GM03348 (cell line): ENCODE data around the gene SRRM4.
A peak's percentile ranks its signal among the peaks of the same experiment; 100 is the strongest.
"Not testable (repeated sequence)": the region's sequence is repeated elsewhere in the genome, so short reads cannot be mapped to it uniquely, and the experiment has no call there.

ENCODE experiments used
- DNase-seq: peaks from one replicate; pipeline ENCODE4 v3.0.0; 2012; ENCODE audit warnings: low spot score

The SRRM4 gene

DNA sequence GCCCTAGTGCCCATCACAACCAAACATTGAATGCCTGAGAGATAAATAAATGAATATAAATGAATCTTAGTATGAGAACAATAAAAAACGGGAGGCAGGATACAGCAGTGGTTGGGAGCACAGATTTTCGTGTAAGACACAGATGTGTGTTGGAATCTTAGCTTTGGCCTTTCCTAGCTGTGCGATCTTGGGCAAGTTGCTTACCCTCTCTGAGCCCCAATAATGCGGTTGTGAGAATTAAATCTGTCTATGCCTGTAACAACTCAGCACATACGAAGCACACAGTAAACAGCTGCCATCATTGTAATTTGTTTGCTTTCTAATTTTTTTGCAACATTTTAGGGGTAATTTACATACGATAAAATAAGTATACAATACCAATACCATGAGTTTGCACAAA, 89.8 kb downstream of the SRRM4 start:
- no peak for DNase-seq

DNA sequence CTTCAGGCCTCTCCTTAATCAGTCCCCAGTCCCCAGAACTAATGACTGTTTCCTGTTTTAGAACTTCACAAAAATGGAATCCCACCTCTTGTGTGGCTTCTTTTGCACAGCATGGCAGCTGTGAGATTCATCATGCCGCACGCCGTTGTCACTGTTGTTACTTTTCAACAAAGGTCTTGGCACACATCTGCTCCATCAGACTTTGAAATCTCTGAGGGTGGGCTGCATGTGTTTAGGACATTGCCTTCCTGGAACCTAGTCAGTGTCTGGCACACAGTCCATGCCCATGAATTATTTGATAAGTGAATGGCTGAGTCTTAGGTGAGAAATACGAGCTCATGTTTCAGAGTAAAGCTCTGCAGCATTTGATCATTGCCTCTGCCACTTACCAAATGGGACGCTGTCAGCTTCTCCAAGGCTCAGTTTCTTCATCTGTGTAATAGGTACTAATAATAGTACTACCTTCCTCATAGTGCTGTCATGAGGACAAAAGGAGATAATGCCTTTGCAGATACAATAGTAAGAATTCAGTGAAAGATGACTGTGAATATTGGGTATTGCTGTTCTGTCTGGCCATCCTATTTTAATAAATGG, 90.4 kb downstream of the SRRM4 start:
- DNase-seq, result no peak

DNA sequence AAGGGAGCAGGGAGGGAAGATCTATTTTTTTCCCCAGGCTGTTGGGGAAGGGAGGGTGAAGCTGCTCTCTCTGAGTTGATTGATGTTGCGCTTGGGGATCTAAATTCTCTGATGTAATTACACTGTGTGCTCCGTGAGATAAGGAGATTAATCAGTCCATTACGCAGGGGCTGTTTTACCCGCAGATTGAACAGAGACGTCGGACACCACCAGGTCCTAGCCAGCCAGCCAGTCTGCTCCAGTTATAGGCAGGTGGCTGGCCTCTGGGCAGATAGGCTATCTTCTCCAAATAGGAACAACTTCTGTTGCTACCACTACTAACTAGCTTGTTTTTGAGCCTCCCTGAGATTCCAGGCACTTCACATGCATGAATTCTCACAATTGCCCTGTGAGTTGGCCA, 91.1 kb downstream of the SRRM4 start:
- DNase-seq, result no peak

DNA sequence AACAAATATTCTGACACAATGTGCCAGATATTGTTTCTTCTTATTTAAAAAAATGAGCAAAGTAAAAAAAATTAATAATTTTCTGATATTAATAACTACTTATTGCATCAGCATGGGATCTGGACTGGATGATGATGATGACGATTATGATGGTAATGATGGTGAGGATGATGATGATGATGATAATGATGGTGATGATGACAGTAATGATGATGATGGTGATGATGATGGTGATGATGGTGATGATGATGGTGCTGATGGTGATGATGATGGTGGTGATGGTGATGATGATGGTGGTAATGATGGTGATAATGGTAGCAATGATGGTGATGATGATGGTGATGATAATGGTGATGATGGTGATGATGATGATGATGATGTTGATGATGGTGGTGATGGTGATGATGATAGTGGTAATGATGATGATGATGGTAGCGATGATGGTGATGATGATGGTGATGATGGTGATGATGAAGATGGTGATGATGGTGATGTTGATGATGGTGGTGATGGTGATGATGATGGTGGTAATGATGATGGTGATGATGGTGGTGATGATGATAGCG, 94.0 kb downstream of the SRRM4 start:
- no peak for DNase-seq

DNA sequence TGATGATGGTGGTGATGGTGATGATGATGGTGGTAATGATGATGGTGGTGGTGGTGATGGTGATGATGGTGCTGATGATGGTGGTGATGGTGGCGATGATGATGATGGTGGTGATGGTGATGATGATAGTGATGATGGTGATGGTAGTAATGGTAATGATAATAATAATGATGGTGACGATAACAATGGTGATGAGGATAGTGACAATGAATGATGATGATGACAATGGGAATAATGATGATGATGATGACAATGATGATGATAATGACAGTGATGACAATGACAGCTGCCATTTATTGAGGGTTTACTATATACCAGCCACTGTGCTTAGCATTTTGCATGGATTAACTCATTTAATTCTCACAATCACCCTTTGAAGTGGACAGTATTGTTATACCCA, 94.6 kb downstream of the SRRM4 start:
- DNase-seq, result no peak

DNA sequence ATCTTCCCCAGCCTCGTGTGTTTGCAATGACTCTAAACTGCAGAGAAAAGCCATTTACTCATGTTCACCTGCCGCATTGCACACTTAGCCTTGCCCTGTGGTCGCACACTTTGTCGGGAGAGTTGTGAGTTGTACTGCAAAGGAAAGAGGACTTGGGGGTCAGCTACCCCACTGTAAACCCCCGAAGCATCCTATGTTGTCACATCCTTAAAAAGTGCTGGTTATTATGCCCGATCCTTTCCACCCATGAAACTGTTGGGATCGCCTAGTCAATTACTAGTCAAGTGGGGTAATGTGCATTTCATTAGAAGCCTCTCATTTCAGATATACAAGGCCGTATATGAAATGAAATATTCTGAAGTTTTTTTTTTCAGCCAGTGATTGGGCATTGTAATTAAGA, 98.2 kb downstream of the SRRM4 start:
- DNase-seq, result no peak

DNA sequence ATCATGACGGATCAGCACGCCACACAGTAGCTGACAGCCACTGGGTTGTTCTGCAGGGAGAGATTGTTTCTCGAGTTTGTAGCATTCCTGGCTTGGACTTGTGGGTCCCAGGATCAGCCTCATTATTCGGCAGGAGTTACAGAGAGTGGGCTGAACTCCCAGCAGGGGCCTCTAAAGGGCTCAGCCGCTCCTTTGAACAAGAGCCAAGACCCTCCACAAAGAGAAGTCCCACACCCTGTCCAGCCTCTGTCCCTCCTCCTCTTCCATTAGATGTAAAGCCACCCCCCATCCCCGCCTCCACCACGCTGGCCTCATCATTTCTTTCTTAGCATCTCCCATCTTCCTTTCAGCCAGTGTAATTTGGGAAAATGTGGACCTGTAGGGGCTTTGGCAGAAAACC, 100.7 kb downstream of the SRRM4 start:
- no peak for DNase-seq

DNA sequence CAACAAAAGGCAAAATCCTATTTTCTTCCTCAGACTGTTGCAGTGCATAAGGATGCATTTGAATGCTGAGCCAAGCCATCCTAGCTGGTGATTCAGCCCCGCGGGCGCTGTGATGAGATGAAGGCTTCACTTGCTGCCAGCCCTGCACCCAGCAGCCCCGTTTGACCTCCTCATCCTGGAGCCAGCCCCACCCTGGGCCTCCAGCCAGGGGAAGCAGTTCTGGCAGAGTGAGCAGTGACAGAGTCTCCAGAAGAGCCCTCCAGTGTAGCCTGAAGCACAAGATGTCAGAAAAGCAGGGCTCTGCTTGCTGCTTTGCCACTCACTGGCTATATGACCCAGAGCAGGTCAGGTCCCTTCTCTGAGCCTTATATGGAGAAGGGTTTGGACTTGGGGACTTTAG, 101.2 kb downstream of the SRRM4 start:
- no peak for DNase-seq

DNA sequence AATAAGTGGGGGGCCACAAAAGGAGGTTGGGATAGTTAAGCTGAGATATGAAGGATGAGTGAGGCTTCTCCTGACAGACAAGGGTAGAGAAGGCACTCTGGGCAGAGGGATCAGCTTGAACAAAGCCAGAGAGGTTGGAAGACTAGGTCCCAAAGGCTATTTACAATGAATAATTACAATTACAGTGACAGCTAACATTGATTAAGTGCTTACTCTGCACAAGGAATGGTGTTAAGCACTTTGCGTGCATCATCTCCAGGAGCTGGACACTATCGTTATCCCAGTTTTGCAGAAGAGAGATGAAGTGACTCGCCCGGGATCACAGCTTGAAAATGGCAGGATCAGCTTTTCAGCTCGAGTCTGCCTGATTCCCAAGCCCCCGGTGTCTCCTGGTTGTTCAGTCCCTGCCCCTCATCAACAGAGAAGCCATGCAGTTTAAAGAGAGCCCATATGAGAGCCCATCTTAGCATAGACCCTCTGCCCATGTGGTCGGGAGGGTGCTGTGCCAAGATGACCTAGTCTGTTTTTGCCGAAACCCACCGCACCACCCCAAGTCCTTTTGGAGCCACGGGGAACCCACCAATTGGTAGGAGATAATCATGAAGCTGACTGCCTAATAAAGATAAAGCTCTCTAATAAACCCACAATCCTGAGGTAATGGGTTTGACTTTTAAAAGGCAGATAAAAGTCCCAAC, 107.5 kb downstream of the SRRM4 start:
- DNase-seq, result no peak

DNA sequence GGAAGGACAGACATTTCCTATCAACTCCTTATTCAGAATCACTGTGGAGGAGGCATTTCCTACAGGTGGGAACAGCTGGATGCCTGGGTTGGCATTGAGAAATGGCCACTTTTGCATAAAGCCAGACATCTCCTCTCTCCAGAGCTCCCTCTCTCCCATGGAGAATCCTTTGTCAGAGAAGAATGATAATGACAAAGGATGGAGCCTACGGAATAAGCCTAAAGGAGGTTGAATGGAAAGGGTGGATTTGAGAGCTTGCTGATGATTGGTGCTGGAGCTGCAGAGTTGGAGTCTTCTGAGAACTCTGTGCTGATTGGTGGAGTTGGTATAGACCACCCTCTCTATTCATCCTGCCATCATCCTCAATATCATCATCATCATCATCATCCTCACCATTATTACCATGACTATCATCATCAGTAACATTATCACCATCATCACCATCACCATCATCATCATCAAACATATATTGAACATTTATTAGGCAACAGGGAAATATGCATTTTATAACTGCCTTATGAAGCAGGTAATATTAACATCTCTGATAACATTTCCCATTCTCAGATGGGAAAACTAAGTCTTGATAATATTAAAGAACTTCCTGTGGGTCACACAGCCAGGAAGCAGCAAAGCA, 108.2 kb downstream of the SRRM4 start:
- DNase-seq, result no peak

DNA sequence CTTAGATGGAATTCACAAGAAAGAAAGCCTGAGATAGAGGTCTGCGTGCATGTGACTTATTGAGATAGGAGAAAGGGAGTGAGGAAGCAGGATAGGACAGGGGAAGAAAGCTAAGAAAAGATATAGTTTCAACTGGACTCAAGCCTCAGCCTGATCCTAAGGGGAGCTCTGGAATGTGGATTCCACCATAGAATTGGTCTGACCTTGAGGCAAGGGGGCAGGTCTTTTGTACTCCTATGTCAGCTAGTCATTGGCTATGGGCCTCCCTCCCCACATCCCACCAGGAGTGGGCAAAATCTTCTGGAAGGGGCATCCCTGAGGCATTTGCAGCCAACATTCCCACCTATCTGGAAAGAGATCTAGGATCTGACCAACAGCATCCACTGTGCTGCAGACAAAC, 108.9 kb downstream of the SRRM4 start:
- no peak for DNase-seq

DNA sequence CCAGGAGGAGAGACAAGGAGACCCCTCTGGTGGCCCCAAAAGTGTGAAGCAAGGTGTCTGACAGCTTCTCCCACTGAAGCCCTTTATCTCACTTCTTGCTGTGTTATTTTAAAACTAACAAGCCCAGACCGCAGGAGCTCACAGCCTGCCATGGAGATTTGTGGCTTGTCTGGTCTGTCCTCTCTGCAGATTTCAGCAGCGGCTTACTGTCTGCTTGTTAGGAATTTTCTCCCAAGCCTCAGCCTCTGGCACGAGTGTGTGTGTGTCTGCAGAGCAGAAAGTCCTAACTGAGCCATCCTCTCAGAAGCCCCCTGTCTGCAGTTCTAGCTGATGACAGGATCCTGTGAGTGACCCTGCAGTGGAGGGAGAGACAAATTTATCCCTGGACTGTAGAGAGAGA, 109.5 kb downstream of the SRRM4 start:
- DNase-seq, result no peak

DNA sequence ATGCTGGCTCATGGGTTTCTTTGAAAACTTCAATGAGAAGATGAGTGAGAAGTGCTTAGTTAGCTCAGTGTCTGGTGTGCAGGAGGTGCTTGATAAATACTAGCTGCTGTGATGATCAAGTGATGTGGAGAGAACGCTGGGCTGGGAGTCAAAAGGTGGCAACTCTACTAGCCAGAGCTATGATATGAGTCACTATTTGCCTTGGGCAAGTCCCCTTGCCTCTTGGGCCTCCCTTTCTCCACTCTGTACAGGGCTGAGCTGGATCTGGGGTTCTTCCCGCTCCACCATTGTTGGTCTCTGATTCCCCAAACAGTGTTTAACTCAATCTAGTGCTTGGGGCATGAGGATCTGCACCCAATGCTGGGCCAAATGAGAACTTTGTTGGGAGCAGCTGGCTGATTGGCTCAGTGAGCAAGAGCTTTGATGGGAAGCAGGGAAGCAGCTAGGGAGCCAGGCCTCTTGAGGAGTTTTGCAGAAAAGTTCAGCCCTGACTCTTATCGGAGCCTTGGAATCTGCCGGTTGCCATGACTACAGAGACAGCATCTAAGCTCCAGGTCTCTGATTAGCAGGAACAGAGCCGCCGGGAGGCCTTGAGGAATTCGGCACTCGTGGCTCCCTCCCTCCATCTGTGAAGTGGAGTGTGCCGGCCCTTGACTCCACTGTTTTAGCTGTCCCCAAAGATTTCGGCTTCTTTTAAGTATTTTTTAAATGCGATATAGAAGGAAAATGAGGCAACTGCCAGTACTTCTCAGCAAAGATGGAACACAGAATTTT, 115.3 kb downstream of the SRRM4 start:
- DNase-seq, result no peak

DNA sequence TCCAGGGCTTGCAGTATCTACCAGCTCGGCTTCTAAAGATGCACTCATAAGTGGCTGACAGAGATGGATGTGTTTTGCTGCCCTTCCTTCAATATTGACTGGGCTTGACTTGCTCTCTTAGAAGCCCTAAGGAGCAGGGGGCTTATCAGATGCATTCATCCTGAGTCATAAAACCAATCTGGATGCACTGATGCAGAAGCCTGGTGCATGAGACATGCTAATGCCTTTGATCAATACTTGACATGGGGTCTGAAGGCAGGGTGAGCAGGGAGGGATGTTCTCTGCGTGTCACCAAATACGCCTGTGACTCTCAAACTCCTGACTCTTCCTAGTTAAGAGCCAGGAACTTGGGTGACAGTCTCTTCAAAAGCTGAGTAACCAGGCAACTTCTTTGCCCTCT, 119.6 kb downstream of the SRRM4 start:
- DNase-seq, result no peak

DNA sequence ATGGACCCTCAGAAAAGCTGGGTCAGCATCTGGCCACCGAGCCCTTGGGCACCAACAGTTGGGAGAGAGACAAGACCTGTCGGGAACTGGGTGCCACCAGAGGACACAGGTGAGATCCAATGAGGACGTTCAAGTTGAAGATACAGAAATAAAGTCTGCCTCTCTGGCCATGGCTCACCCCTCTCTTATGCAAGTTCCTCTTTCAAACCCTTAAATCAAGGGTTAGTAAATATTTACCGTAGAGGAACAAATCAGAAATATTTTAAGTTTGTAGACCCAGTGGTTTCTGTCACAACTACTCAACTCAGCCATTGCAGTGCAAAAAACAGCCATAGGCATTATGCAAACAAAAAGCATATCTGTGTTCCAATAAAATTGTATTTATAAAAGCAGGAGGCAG, 120.9 kb downstream of the SRRM4 start:
- no peak for DNase-seq

DNA sequence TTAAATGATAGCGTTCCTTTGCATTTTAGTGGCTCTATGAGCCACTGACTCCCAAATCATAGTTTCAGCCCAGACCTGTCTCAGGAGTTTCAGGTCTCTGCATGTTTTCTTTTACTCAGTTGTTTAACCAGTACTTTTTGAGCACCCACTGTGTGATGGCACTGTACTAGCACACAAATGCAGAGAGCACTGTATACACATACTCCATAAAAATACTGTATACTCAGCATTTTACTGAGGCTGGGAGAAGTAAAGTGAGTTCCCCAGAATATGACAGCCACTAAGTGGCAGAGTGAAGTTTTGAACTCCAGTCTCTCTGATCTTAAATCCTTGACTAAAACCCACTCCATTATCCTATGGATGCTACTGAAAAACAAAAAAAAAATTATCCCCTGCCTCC, 121.4 kb downstream of the SRRM4 start:
- DNase-seq, result no peak

DNA sequence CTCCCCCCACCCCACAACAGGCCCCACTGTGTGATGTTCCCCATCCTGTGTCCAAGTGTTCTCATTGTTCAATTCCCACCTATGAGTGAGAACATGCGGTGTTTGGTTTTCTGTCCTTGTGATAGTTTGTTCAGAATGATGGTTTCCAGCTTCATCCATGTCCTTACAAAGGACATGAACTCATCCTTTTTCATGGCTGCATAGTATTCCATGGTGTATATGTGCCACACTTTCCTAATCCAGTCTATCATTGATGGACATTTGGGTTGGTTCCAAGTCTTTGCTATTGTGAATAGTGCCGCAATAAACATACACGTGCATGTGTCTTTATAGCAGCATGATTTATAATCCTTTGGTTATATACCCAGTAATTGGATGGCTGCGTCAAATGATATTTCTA, 123.6 kb downstream of the SRRM4 start:
- not testable (repeated sequence) for DNase-seq

DNA sequence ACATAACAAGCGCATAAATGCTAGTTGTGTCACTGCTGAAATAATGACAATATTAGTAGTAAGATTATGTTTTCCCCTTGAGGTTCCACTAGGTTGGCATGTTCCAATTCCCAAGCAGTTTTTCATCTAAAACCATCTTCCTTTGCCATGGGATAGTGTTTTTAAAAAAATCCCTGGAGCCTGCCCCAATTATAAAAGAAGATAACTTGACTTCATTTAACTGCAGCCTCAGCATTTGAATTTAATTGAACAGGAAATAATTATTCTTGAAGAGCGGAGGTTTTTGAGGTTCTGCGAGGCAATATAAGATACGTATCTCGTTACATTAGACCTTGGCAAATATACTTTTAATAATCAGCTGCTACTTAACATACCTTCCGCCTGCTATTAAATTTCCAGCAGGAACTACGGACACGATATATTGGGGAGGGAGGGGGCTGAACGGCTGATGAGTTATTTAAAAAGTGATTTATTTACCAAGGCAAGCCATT, 132.2 kb downstream of the SRRM4 start:
- DNase-seq, result no peak

DNA sequence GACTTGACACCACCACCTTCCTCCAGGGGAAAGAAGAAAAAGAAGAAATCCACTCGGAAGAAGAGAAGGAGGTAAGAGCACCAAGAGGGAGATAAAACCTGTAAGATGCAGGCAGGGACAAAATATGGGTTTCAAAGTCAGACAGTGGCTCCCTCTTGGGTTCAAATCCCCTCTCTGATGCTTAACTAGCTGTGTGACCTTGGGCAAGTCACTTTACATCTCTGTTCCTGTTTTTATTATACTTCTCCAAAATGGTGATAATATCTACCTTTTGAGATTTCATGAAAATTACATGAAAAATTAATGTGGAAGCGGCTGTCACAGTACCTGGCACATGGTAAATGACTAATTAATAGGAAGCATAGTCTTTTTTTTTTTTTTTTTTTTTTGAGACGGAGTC, 133.0 kb downstream of the SRRM4 start:
- DNase-seq, result no peak

DNA sequence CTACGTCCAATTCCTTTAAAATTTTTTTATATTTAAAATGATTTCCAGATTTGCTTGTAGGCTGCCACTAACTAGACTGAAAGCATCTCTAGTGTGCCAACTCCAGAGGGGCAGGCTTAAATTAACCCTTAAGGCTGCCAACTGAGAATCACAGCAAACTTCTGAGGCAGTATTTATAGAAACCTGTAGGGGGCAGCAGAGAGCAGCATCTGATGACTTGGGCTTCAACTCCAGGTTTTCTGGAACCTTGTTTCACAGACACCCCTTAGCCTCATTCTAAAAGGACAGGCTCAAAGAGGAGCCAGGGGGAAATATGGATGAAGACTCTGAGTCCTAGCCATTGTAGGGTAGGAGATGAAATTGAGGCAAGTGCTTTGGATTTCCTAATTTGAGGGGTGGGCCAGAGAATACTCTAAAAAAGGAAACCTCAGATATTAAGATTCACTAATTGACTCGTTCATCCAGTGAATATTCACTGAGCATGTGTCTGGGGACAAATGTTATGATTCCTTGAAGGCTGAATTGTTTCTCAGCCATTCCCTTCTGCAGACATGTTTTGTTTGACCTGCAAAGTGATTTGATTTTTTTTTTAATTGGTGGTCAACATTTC, 134.1 kb downstream of the SRRM4 start:
- DNase-seq, result peak; percentile 81

DNA sequence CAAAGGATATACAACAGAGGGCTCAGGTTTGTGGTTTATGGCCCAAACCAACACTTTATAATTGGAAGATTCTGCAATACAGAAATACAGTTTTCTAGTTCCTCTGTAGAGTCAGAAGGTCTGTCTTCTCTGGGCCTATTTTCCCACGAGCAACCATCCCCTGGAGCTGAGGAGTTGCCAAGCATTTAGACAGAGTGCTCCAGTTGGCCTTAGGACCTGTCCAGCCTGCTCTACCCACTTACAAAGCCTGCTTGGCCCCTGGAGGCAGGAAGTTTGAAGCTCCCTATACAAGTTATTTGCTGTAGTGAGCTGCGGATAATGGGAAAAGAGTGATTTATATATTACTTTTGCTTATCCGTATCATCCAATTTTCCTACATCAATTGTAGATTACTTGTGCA, 136.6 kb downstream of the SRRM4 start:
- no peak for DNase-seq

DNA sequence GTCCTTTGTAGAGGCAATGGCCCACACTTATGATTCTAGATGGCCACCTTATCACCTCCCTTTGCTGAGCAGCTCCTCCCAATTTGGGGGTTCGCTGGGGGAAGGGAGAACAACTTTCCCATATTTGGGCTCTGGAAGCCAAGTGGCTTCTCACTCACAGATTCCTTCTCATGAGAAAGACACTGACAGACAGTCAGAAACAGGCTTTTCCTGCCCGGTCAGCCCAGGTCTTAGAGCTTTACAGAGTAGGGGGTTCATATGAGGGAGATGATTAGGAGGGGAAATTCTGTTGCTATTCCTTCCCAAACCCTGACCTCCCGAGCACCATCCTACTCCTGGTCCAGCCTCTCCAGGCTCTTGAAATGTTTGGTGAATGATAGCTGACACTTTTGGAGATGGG, 137.3 kb downstream of the SRRM4 start:
- no peak for DNase-seq
